ENCODE data around the gene GPR55.

GRCh38 chr2:230938098-230938497 lies 13.1 kb upstream of the GPR55 start:
- no peak for TF ChIP-seq POLR2A (IDR thresholded peaks at IDR 0.05)
- TF ChIP-seq CTCF (IDR thresholded peaks at IDR 0.05): no peak
